Smooth muscle cell of the brain vasculature (primary cell): ENCODE measurements around the gene SLC5A2.
"Not testable (repeated sequence)": the region's sequence is repeated elsewhere in the genome, so short reads cannot be mapped to it uniquely, and the experiment has no call there.

Experiments
- DNase-seq: peaks from one replicate; pipeline ENCODE4 v3.0.0-alpha.2; 2012; ENCODE audit warnings: low read depth, low spot score

SLC5A2 gene

DNA sequence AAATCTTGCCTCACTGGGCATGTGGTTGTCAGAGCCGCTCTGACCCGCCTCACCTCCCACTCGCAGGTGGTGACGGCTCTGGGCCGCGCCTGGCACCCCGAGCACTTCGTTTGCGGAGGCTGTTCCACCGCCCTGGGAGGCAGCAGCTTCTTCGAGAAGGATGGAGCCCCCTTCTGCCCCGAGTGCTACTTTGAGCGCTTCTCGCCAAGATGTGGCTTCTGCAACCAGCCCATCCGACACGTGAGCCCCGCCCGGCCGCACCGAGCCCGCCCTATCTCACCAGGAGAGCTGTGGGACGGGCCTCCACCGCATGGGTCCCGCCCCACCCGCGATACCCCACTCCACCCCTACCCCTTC lies 7.0 kb upstream of the SLC5A2 start:
- no peak for DNase-seq

DNA sequence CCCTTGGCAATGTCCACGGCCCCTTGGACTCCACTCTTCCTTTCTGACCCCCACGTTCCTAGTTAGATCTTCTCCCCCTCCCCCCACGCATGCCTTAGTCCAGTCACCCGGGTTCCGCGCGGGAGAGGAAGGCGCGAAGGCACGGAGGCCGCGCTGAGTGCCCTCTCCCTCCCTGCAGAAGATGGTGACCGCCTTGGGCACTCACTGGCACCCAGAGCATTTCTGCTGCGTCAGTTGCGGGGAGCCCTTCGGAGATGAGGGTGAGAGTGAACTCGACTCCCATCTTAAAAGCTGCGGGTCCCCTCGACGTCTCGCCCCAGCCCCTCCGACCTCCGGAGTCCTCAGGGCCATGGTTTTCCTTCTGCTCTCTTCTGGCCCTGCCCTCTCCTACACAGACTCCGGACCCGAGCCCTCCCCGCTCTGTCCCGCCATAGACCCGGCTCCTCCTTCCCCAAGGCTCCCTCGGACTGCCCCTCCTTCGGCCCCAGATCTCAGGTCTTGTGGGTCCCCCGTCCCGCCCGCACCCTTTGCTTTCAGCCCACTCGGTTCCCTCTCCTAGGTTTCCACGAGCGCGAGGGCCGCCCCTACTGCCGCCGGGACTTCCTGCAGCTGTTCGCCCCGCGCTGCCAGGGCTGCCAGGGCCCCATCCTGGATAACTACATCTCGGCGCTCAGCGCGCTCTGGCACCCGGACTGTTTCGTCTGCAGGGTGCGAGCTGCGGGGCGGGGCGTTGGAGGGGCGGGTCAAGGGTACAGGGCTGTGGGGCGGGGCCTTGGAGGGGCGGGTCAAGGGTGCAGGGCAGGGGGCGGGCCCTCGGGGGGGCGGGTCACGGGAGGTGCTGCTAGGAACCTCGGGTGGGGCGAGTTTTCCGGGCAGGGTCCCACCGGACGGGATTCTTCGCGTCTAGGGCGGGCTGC lies 6.4 kb upstream of the SLC5A2 start:
- DNase-seq = no peak

DNA sequence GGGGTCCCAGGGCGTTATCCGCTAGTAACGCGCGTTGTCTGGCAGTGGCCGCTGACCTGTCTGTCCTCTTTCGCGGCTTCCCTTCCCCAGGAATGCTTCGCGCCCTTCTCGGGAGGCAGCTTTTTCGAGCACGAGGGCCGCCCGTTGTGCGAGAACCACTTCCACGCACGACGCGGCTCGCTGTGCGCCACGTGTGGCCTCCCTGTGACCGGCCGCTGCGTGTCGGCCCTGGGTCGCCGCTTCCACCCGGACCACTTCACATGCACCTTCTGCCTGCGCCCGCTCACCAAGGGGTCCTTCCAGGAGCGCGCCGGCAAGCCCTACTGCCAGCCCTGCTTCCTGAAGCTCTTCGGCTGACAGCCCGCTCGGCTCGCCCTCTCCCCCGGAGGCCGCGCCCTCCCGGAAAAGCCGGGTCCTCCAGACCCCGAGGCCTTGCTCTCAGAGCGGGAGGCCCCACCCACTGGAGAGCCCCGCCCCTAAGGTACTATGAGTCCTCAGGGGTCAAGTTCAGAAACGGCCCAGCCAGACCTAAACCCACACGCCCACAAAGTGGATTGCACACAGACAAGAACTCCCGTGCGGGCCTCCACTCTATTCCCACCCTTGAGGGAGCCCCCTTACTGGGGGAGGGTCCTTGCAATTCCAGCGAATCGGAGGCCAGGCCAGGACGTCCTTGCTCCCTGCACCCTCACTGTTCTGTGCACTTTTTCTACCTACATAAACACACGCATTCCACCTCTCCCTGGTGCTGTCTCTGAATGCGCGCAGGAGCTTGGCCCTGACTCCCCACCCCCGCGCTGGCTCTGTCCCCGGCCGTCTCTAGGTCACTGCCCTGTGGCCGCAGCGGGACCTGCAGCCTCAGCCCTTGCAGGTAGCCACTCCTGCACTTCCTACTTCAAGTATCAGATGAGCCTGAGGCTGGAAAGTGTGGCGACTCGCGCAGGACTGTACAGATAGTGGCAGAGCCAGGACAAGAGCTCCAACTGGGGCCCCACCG lies 5.4 kb upstream of the SLC5A2 start:
- no peak for DNase-seq

DNA sequence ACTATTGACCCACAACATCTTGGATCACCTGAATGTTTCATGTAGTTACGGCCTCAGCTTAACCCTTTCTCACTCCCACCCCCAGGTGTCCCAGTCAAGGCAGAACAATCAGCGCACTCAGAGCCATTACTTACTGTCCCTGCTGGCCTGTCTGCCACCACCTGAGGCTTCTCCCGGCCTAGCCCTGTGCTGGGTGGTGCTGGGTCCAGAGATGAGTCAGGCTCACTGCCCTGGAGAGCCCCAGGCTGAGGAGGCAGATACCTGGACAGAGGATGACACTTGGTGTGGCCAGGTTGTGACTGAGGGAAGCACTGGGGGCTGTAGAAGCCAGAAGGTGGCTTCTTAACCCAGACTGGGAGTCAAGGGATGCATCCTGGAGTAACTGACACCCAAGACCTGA lies 4.0 kb upstream of the SLC5A2 start:
- no peak for DNase-seq

DNA sequence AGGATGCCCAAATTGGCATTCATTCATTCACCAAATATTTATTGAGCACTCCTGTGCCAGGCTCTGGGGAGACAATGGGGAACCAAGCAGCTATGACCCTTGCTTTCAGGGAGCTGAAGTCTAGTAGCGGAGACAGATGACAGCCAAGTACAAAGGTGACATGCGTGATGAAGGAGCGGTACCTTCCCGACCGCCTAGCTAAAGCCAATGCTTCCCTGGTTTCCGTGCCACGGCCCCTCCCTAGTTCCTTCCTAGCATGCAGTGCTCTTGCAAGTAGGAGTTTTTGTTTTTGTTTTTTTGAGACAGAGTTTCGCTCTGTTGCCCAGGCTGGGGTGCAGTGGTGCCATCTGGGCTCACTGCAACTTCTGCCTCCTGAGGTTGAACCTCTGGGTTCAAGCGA lies 3.2 kb upstream of the SLC5A2 start:
- no peak for DNase-seq

DNA sequence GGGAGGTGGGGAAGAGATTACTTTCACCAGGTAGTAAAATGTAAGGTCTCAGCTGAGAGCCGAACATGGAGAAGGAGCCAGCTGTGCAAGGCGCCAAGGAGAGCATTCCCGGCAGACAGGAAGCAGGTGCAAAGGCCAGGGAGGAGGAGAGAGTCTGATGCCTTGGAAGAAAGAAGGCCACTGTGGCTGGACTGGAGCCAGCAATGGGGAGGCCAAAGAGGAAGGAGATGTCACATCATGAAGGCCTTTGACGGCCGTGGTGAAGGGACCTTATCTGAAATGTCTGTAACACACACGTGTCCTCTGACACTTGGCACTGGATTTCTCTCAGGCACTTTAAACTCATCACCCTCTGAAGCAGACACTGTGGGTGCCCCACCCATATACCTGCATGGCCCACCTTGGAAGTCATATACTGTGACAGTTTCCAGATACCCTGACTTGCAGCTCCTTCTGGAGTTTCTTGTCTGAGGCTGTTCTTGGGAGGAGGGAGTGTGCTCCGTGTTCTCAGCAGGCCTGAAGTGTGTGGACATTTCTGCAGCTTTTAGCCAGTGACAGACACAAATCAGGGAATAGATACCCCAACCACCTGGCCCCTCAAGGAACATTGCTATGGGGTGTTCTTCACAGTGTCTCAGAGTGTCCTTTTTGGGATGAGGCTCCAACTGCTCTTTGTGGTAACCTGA lies 1.9 kb upstream of the SLC5A2 start:
- DNase-seq = no peak

DNA sequence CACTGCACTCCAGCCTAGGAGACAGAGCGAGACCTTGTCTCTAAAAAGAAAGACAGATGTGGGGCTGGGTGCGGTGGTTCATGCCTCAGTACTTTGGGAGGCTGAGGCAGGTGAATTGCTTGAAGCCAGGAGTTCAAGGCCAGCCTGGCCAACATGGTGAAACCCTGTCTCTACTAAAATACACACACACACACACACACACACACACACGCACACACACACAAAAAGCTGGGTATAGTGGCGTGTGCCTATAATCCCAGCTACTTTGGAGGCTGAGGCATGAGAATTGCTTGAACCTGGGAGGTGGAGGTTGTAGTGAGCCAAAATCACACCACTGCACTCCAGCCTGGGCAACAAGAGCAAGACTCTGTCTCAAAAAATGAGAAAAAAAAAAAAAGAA lies 1.1 kb downstream of the SLC5A2 start:
- not testable (repeated sequence) for DNase-seq

DNA sequence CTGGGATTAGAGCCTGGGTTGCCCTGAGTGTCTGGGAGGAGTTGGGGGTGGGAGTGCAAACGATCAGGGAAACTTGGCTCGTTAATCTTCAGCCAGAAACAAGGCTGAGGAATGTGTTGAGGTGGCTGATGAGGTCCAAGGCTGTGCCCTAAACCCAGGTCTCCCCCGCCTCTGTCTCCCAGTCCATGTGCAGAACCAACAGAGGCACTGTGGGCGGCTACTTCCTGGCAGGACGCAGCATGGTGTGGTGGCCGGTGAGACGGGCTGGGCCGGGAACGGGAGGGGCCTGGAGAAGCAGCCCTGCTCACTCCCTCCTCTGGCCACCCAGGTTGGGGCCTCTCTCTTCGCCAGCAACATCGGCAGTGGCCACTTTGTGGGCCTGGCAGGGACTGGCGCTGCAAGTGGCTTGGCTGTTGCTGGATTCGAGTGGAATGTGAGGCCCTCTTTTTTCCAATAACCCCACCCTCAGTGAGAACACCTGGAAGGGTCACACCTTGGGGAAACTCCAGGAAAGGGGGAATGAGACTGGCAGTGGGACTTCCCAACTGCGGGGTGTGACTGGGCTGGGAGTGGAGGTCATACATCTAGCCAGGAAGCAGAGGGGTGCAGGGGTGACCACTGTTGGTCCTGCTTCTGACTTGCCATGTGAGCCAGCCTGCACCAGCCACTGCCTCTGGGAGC lies 1.7 kb downstream of the SLC5A2 start:
- DNase-seq = no peak

DNA sequence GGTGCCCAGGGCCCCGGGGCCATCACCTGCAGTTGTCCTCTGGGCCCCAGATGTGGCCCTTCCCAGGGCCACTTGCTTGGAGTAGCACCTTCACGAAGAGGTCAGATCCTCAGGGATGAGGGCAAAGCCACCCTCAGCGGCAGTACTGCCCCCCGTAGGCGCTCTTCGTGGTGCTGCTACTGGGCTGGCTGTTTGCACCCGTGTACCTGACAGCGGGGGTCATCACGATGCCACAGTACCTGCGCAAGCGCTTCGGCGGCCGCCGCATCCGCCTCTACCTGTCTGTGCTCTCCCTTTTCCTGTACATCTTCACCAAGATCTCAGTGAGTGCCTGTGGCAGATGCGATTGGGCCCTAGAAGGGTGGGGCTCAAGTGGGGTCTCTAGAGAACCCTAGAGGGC lies 2.6 kb downstream of the SLC5A2 start:
- DNase-seq = no peak

DNA sequence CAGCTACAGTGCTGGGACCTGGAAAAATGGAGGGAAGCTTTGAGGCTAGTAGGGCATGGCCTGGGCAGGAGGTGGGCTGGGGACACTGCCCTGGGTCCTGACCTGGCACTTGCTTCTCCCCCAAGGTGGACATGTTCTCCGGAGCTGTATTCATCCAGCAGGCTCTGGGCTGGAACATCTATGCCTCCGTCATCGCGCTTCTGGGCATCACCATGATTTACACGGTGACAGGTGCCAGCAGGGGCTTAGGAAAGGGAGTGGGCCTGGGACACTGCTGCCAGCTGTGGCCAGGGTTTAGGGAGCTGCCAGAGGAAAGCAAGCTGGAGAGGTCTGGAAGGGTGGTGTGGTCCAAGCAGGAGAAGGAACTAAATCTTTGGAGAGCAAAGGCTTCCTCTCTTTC lies 3.1 kb downstream of the SLC5A2 start:
- no peak for DNase-seq

DNA sequence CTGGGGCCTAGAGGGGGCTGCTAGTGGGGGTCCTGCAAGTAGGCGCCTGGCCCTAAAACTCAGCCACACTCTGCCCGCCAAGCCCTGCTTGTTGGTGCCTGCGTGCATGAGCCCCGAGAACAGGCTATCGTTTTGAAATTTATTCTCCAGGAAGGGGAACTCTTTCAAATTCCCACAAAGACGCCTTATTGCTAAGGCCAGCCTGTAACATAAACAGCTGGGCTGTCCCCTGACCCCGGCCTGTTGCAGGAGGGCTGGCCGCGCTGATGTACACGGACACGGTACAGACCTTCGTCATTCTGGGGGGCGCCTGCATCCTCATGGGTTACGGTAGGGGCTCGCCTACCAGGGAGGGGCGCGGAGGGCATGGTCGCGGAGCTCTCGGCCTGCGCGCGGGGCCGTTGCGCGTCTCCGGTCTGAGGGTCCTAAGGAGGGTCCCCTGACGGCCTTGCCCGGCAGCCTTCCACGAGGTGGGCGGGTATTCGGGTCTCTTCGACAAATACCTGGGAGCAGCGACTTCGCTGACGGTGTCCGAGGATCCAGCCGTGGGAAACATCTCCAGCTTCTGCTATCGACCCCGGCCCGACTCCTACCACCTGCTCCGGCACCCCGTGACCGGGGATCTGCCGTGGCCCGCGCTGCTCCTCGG lies 4.3 kb downstream of the SLC5A2 start:
- DNase-seq = no peak

DNA sequence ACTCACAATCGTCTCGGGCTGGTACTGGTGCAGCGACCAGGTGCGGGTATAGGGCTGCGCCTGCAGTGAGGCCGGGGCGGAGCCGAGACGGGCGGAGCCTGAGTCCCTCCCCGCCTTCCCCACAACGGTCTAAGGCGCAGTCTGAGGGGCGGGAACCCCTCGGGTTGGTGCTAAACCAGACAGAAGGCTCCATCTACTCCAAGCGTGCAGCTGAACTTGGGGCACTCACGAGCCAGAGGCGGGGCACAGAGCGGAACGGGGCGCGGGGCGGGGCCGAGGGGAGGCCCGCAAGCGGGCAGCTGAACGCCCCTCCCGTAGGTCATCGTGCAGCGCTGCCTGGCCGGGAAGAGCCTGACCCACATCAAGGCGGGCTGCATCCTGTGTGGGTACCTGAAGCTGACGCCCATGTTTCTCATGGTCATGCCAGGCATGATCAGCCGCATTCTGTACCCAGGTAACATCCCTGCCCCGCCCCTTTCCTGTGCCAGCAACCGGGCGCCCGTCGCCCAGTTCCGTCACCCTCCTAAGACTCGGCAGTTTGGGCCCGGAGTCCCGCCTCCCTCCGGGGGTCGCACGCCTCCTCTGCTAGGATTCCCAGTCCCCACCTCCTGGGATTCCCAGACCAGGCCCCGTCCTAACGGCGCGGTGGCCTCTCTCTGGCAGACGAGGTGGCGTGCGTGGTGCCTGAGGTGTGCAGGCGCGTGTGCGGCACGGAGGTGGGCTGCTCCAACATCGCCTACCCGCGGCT lies 5.0 kb downstream of the SLC5A2 start:
- no peak for DNase-seq

DNA sequence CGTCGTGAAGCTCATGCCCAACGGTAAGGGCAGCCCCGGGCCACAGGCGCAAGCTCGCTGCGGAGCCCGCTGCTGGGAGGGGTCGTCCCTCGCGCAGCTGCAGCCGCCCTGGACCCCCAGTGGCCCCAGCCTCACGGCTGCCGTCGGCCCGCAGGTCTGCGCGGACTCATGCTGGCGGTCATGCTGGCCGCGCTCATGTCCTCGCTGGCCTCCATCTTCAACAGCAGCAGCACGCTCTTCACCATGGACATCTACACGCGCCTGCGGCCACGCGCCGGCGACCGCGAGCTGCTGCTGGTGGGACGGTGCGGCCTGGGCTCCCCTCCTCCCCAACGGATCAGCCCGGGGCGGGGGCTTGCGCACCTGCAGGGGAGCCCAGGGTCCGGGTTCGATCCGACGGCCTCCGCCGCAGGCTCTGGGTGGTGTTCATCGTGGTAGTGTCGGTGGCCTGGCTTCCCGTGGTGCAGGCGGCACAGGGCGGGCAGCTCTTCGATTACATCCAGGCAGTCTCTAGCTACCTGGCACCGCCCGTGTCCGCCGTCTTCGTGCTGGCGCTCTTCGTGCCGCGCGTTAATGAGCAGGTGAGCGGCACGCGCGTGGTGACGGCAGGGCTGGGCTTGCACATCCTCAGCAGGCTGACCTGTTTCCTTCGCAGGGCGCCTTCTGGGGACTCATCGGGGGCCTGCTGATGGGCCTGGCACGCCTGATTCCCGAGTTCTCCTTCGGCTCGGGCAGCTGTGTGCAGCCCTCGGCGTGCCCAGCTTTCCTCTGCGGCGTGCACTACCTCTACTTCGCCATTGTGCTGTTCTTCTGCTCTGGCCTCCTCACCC lies 5.8 kb downstream of the SLC5A2 start:
- no peak for DNase-seq

DNA sequence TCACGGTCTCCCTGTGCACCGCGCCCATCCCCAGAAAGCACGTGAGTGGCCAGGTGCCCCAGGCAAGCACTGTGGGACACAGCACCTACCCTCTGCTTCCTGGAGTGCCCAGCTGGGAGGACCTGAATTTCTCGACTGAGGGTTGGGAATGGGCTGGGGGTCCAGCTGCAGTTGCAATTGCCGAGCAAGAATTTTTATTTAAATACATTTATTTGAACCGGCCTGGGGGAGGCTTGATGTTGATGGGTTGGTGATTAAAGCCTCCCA lies 6.3 kb downstream of the SLC5A2 start:
- no peak for DNase-seq

DNA sequence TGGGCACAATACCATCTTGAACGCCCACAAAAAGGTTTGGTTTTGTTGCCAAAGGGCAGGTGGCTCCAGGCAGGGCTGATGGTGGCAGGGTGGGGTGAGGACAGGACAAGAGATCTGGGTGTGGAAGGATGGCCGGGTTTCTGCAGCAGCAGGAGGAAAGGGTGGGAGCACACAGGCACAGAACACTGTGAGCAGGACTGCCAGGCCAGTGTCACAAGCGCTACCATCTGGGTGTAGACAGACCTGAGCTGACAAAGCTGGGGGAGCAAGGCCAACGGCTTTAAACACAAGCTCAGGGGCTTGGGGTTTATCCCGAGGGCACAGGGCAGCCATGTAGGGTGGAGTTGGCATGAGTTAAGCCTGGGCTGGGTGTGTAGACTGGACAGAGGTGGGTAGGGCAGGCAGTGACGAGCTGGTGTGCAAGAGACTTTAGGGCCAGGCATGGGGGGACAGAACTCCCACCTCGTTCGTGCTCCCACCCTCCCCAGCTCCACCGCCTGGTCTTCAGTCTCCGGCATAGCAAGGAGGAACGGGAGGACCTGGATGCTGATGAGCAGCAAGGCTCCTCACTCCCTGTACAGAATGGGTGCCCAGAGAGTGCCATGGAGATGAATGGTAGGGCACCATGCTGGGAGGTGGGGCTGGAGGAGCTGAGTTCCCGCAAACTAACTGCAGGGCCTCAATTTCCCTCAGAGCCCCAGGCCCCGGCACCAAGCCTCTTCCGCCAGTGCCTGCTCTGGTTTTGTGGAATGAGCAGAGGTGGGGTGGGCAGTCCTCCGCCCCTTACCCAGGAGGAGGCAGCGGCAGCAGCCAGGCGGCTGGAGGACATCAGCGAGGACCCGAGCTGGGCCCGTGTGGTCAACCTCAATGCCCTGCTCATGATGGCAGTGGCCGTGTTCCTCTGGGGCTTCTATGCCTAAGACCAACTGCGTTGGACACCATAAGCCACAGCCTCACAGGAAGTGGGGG lies 7.0 kb downstream of the SLC5A2 start:
- DNase-seq = no peak

DNA sequence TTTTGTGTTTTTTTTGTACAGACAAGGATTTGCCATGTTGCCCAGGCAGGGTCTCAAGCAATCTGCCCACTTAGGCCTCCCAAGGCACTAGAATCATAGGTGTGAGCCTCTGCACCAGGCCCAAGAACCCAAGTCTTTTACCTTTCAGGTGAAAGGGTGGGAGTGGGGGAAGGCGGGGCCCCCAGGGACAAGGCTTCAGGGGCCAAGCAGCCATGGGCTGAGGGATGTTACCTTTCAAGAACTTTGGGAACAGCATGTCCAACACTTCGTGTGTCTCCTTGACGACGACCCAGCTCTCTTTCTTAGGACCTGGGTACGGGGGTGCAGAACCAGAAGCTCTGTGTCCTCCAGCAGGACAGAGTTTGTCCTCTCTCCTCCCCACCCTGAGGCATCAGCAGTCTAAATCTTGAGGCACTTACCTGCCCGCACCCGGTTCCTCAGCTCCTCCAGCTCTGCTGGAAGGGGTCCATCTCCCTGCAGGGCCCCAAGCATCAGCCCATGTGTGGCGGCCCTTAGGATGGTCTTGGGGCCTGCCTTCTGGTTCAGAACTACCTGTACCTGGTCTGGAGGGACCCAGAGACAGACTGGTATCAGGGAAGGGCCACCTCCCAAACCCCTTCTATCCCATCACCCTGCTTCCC lies 9.0 kb downstream of the SLC5A2 start:
- no peak for DNase-seq

DNA sequence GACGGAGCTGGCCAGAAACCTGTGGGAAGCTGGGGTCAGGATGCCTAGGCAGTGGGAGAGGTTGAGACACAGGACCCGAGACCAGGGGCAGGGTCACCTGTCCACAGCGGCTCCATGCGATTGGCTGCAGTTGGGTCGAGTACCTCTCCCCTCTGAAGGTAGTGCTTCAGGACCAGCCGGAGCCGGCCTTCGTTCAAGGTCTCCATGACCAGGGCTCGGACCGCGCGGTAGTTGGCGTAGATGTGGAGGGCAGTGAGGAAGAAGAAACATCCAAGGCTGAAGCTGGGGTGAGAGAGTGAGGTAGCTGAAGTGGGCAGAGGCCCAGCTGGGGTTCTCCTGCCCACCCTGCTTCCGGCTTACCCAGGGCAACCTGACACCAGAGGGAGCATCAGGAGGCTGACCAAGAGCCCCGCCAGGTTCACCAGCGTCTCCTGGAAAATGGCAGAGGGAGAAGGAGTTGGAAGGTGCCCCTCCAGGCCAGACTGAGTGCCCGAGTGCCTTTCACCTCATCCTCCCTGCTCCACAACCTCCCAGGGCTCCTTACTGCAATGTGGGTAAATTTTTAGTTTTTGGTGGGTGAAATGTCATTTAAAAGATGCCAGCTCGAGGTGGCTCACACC lies 10.7 kb downstream of the SLC5A2 start:
- DNase-seq = no peak
